ENCODE measurements around the gene SRF. TPM values are rescaled to one million over a fixed set of nuclear protein-coding genes. Genes with fewer than 3 reads are reported as not detected.

The SRF gene
- total and polyA plus RNA-seq, 2 donors (not counting 3 experiments of a cell fraction or from before 2014, with no cell fraction given) = 34.4 to 55.8 TPM

DNA sequence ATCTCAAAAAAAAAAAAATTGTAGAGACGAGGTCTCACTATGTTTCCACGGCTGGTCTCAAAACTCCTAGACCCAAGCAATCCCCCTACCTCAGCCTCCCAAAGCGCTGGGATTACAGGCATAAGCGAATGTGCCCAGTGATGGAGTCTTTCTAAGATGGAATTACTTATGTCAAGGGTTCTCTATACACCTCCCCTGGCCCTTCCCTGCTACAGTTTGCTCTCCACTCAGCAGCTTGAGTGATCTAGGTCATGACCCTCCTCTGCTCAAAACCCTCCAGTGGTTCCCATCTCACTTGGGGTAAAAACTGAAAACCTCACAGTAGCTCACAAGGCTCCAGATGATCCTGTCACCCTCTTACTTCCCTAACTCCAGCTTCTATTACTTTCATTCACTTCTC, 60.0 kb downstream of the SRF start:
- H3K9me1 ChIP-seq (replicated peaks; ENCODE audit: control insufficient read depth, extremely low read depth, insufficient read depth, low read length) = no peaks in the 10 kb centered on the region
- no peak overlapping the region for H2AFZ ChIP-seq (ENCODE audit: low read depth, low read length)
- POLR2A ChIA-PET = no interaction called here
- H3K27me3 ChIP-seq (ENCODE audit: control insufficient read depth in 2 of 2, insufficient read depth in 2 of 2, low read length in 2 of 2) = peaks cover 8 to 15% of the 10 kb centered on the region in 2 experiments
- H4K20me1 ChIP-seq (replicated peaks; ENCODE audit: control insufficient read depth, extremely low read depth, insufficient read depth, low read length) = no peaks in the 10 kb centered on the region
- TF ChIP-seq JUN (IDR thresholded peaks at IDR 0.05; ENCODE audit: borderline replicate concordance, insufficient read depth, insufficient read length, low read depth) (no peak), FOS (IDR thresholded peaks at IDR 0.05; ENCODE audit: borderline replicate concordance, insufficient read depth, low read length) (no peak), POLR2AphosphoS5 (IDR thresholded peaks at IDR 0.05; ENCODE audit: insufficient read depth, low read depth, low read length) (no peak), POLR2A (IDR thresholded peaks at IDR 0.05; ENCODE audit: low read depth, low read length) (no peak), GATA2 (IDR thresholded peaks at IDR 0.05; ENCODE audit: insufficient read depth, insufficient read length, low read depth, low read length) (no peak), MYC (IDR thresholded peaks at IDR 0.05; ENCODE audit: low read depth, low read length) (no peak), EZH2 (IDR thresholded peaks at IDR 0.05; ENCODE audit: borderline replicate concordance, low read depth, low read length, severe bottlenecking) (no peak)
- TF ChIP-seq, protein P1, sequence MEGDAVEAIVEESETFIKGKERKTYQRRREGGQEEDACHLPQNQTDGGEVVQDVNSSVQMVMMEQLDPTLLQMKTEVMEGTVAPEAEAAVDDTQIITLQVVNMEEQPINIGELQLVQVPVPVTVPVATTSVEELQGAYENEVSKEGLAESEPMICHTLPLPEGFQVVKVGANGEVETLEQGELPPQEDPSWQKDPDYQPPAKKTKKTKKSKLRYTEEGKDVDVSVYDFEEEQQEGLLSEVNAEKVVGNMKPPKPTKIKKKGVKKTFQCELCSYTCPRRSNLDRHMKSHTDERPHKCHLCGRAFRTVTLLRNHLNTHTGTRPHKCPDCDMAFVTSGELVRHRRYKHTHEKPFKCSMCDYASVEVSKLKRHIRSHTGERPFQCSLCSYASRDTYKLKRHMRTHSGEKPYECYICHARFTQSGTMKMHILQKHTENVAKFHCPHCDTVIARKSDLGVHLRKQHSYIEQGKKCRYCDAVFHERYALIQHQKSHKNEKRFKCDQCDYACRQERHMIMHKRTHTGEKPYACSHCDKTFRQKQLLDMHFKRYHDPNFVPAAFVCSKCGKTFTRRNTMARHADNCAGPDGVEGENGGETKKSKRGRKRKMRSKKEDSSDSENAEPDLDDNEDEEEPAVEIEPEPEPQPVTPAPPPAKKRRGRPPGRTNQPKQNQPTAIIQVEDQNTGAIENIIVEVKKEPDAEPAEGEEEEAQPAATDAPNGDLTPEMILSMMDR (IDR thresholded peaks at IDR 0.05; ENCODE audit: extremely low read depth in 1 of 2, insufficient read depth in 1 of 2, low read depth in 1 of 2, low read length in 2 of 2) = no peak
- TF ChIP-seq, protein P2, sequence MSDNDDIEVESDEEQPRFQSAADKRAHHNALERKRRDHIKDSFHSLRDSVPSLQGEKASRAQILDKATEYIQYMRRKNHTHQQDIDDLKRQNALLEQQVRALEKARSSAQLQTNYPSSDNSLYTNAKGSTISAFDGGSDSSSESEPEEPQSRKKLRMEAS (IDR thresholded peaks at IDR 0.05; ENCODE audit: insufficient read depth, insufficient read length) = no peak
- intact Hi-C loops (cut with micrococcal nuclease) = no loop called here
- no peak for FAIRE-seq
- peaks cover 3% of the 10 kb centered on the region for H3K4me1 ChIP-seq (ENCODE audit: control insufficient read depth, extremely low read depth, insufficient read depth, low read length)
- H3K9me3 ChIP-seq (replicated peaks; ENCODE audit: control insufficient read depth, insufficient read depth, low read length) = no peaks in the 10 kb centered on the region
- H3K9ac ChIP-seq (replicated peaks; ENCODE audit: extremely low read depth, insufficient read depth, low read length) = no peak overlapping the region
- dilution Hi-C loops (cut with MboI; ENCODE audit: extremely low pct_ligation_motif_present, low sequenced_read_pairs) = no loop called here
- CTCF ChIA-PET = no interaction called here
- BruUV-seq (replicated peaks) = no TSS peak
- no peak for DNase-seq (ENCODE audit: low read depth, low spot score)
- no peak overlapping the region for H3K27ac ChIP-seq (ENCODE audit: insufficient read depth, low read depth, low read length)
- H3K36me3 ChIP-seq (ENCODE audit: control insufficient read depth in 2 of 2, extremely low read depth in 1 of 2, insufficient read depth in 2 of 2, low read length in 2 of 2) = no peaks in the 10 kb centered on the region
- H3K4me2 ChIP-seq (ENCODE audit: insufficient read depth, low read length) = no peak overlapping the region
- peaks cover 3% of the 10 kb centered on the region for H3K79me2 ChIP-seq (ENCODE audit: control insufficient read depth, insufficient read depth, low read length)
- H3K4me3 ChIP-seq (replicated peaks in 1 of 3; ENCODE audit: insufficient read depth in 1 of 3, low read depth in 1 of 3, low read length in 3 of 3) = no peak overlapping the region

Other genes with a start within 250 kb of the SRF start
- gene CNPY3, start 241.8 kb upstream of the SRF start, total RNA-seq = 43.3 and 53.1 TPM in 2 replicates
- gene CNPY3, start 241.8 kb upstream of the SRF start, polyA plus RNA-seq = 40.8 and 46.4 TPM in 2 replicates
- gene GNMT, start 210.5 kb upstream of the SRF start, total RNA-seq = 0.42 and 1.2 TPM in 2 replicates
- 0.41 and 0.70 TPM in 2 replicates for gene GNMT, start 210.5 kb upstream of the SRF start, polyA plus RNA-seq
- gene PEX6, start 192.1 kb upstream of the SRF start, total RNA-seq = 9.9 and 18.1 TPM in 2 replicates
- gene PEX6, start 192.1 kb upstream of the SRF start, polyA plus RNA-seq = 10.8 and 11.2 TPM in 2 replicates
- gene PPP2R5D, start 186.7 kb upstream of the SRF start, total RNA-seq = 45.5 and 51.0 TPM in 2 replicates
- gene PPP2R5D, start 186.7 kb upstream of the SRF start, polyA plus RNA-seq = 58.9 and 60.2 TPM in 2 replicates
- gene MEA1, start 157.3 kb upstream of the SRF start, total RNA-seq = 55.6 and 62.5 TPM in 2 replicates
- 68.0 and 69.5 TPM in 2 replicates for gene MEA1, start 157.3 kb upstream of the SRF start, polyA plus RNA-seq
- 84.6 and 84.8 TPM in 2 replicates for gene KLHDC3, start 157.0 kb upstream of the SRF start, total RNA-seq
- gene KLHDC3, start 157.0 kb upstream of the SRF start, polyA plus RNA-seq = 120 and 130 TPM in 2 replicates
- gene RRP36, start 149.6 kb upstream of the SRF start, total RNA-seq = 103 TPM in 2 replicates
- 35.9 and 40.2 TPM in 2 replicates for gene RRP36, start 149.6 kb upstream of the SRF start, polyA plus RNA-seq
- 29.4 and 29.7 TPM in 2 replicates for gene CUL7, start 117.4 kb upstream of the SRF start, total RNA-seq
- 33.7 and 35.4 TPM in 2 replicates for gene CUL7, start 117.4 kb upstream of the SRF start, polyA plus RNA-seq
- gene MRPL2, start 111.8 kb upstream of the SRF start, total RNA-seq = 59.7 and 63.6 TPM in 2 replicates
- gene MRPL2, start 111.8 kb upstream of the SRF start, polyA plus RNA-seq = 37.6 and 43.1 TPM in 2 replicates
- gene KLC4, start 111.6 kb upstream of the SRF start, total RNA-seq = 26.8 and 26.9 TPM in 2 replicates
- 17.4 and 17.7 TPM in 2 replicates for gene KLC4, start 111.6 kb upstream of the SRF start, polyA plus RNA-seq
- 65.3 and 65.6 TPM in 2 replicates for gene PTK7, start 95.0 kb upstream of the SRF start, total RNA-seq
- gene PTK7, start 95.0 kb upstream of the SRF start, polyA plus RNA-seq = 41.9 and 44.6 TPM in 2 replicates
- gene CUL9, start 10.9 kb downstream of the SRF start, total RNA-seq = 43.9 and 46.0 TPM in 2 replicates
- gene CUL9, start 10.9 kb downstream of the SRF start, polyA plus RNA-seq = 36.5 and 38.7 TPM in 2 replicates
- 34.3 and 37.7 TPM in 2 replicates for gene DNPH1, start 58.2 kb downstream of the SRF start, total RNA-seq
- gene DNPH1, start 58.2 kb downstream of the SRF start, polyA plus RNA-seq = 120 and 131 TPM in 2 replicates
- 0.12 TPM in 1 of 2 replicates, not detected in the other for gene TTBK1, start 72.2 kb downstream of the SRF start, total RNA-seq
- gene TTBK1, start 72.2 kb downstream of the SRF start, polyA plus RNA-seq = 0.06 TPM in 2 replicates
- not detected in 2 replicates for gene SLC22A7, start 127.0 kb downstream of the SRF start, total RNA-seq
- not detected in 2 replicates for gene SLC22A7, start 127.0 kb downstream of the SRF start, polyA plus RNA-seq
- gene CRIP3, start 137.6 kb downstream of the SRF start, total RNA-seq = not detected in 2 replicates
- gene CRIP3, start 137.6 kb downstream of the SRF start, polyA plus RNA-seq = not detected in 2 replicates
- gene ZNF318, start 198.4 kb downstream of the SRF start, total RNA-seq = 13.0 and 13.6 TPM in 2 replicates
- gene ZNF318, start 198.4 kb downstream of the SRF start, polyA plus RNA-seq = 7.1 and 7.8 TPM in 2 replicates